ENCODE data around the gene MCOLN1. TPM values are rescaled to one million over a fixed set of nuclear protein-coding genes. Genes with fewer than 3 reads are reported as not detected.

MCOLN1 gene
- total RNA-seq, 2 donors from 2014 or later: 17.8 to 26.5 TPM

GRCh38 chr19:7556696-7557315, 34.4 kb downstream of the MCOLN1 start:
- intact Hi-C loops (cut with DNase I): no loop called here
- Histone ChIP-seq H3K36me3 (peaks cover 4% of the 10 kb centered on the region), H3K4me3 (no peak overlapping the region), H3K27me3 (no peaks in the 10 kb centered on the region), H3K9ac (ENCODE audit: low read depth in 2 of 2, low read length in 2 of 2) (no peak overlapping the region), H3K9me3 (no peaks in the 10 kb centered on the region), H3K4me1 (no peaks in the 10 kb centered on the region), H3K27ac (no peak overlapping the region)
- no peak for DNase-seq
- TF ChIP-seq CTCF (IDR thresholded peaks at IDR 0.05): no peak

DNA sequence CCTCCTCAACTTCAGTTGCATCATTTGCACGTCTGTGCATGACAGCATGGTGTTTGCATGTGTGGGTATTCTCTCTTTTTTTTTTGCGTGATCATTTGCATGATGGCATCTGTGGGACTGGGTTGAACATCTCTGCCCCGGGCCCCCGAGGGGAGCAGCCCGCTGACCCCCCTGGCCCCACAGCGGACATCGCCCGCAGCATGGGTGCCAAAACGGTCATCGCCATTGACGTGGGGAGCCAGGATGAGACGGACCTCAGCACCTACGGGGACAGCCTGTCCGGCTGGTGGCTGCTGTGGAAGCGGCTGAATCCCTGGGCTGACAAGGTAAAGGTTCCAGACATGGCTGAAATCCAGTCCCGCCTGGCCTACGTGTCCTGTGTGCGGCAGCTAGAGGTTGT, 36.2 kb downstream of the MCOLN1 start:
- Histone ChIP-seq H3K36me3 (peaks cover 4% of the 10 kb centered on the region), H3K9ac (ENCODE audit: low read depth in 2 of 2, low read length in 2 of 2) (no peak overlapping the region), H3K9me3 (no peaks in the 10 kb centered on the region), H3K4me3 (no peak overlapping the region), H3K27ac (no peak overlapping the region), H3K27me3 (no peaks in the 10 kb centered on the region), H3K4me1 (no peaks in the 10 kb centered on the region)
- intact Hi-C loops (cut with DNase I): no loop called here
- no peak for DNase-seq
- no peak for TF ChIP-seq CTCF (IDR thresholded peaks at IDR 0.05)

DNA sequence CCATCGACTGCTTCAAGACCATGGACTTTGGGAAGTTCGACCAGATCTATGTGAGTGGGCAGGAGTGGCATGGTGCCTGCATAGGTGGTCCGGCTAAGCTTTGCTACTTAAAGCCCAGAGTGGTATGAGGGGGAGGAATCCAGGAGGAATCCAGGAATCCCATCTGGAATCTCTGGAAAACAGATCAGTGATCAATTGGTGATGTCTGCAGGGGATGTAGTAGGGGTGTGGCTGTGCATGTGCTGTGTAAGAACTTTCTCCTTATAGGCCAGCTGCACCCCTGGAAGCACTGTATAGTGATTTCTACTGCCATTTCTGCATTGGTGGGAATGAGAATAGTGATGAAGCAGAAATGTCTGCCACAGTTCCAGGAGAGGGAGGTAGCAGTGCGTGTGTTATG, 36.7 kb downstream of the MCOLN1 start:
- Histone ChIP-seq H3K4me1 (no peaks in the 10 kb centered on the region), H3K9me3 (no peaks in the 10 kb centered on the region), H3K9ac (ENCODE audit: low read depth in 2 of 2, low read length in 2 of 2) (no peak overlapping the region), H3K36me3 (peaks cover 4% of the 10 kb centered on the region), H3K27ac (no peak overlapping the region), H3K4me3 (no peak overlapping the region), H3K27me3 (no peaks in the 10 kb centered on the region)
- intact Hi-C loops (cut with DNase I): no loop called here
- TF ChIP-seq CTCF (IDR thresholded peaks at IDR 0.05): no peak
- DNase-seq: no peak

DNA sequence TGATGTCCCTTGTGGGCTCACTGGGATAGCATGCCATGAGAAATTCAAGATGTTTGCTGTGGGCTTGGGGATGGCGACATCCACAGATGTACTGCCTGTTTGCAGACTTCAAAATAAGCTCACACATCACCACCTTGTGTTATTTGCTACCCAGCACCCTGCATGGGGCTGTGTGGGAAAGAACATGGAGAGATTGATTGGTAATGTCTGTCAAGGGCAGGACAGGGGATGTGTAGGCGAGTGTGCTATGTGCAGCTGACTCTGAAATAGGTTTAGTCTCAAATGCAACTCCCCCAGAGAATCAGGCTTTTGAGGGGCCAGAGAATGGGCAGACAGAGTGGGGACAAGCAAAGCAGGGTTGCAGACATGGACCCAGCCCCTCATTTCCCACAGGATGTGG, 37.8 kb downstream of the MCOLN1 start:
- peaks cover 4% of the 10 kb centered on the region for H3K36me3 ChIP-seq

GRCh38 chr19:7561325-7561724, 38.9 kb downstream of the MCOLN1 start:
- no peak for DNase-seq
- no peaks in the 10 kb centered on the region for H3K4me1 ChIP-seq
- no peaks in the 10 kb centered on the region for H3K27me3 ChIP-seq
- peaks cover 4% of the 10 kb centered on the region for H3K36me3 ChIP-seq
- H3K9me3 ChIP-seq: no peaks in the 10 kb centered on the region
- TF ChIP-seq CTCF (IDR thresholded peaks at IDR 0.05): no peak
- H3K9ac ChIP-seq (ENCODE audit: low read depth in 2 of 2, low read length in 2 of 2): no peak overlapping the region
- H3K27ac ChIP-seq: no peak overlapping the region
- intact Hi-C loops (cut with DNase I): no loop called here
- no peak overlapping the region for H3K4me3 ChIP-seq

More for the DNA sequence above, 37.8 kb downstream of the MCOLN1 start:
- Histone ChIP-seq H3K9me3 (no peaks in the 10 kb centered on the region), H3K27ac (no peak overlapping the region), H3K4me1 (no peaks in the 10 kb centered on the region), H3K27me3 (no peaks in the 10 kb centered on the region), H3K4me3 (no peak overlapping the region), H3K9ac (ENCODE audit: low read depth in 2 of 2, low read length in 2 of 2) (no peak overlapping the region)
- no peak for DNase-seq
- intact Hi-C loops (cut with DNase I): no loop called here
- TF ChIP-seq CTCF (IDR thresholded peaks at IDR 0.05): no peak
